Activated CD4-positive, alpha-beta memory T cell treated with anti-CD3 and anti-CD28 coated beads, Interleukin-2, amount 10 ng/mL, durations not matched to agents 7 days and 5 days (primary cell): Measurements from ENCODE around the gene ESYT2. TPM values are rescaled to one million over a fixed set of nuclear protein-coding genes. Genes with fewer than 3 reads are reported as not detected.

Experiments
- CTCF ChIA-PET: fragments of 350-600 bp; sonication (Branson Sonifier 250); formaldehyde crosslinking; loops from one replicate; lab custom pipeline; 2021; ENCODE audit warnings: antibody characterized with exemption, inconsistent platforms; lab: Charles Lee
- POLR2A ChIA-PET: fragments of 350-600 bp; sonication (Branson Sonifier 250); formaldehyde crosslinking; loops from one replicate; lab custom pipeline; 2021; ENCODE audit warnings: antibody characterized with exemption; lab: Charles Lee
- DNase-seq: peaks from one replicate; pipeline ENCODE4 v3.0.0-alpha.2; 2020
- H3K27ac Mint-ChIP-seq: one replicate; pipeline ENCODE4 v1.8.0; 2021; ENCODE audit warnings: mild to moderate bottlenecking, mixed read lengths
- H3K27me3 Mint-ChIP-seq: one replicate; pipeline ENCODE4 v1.8.0; 2021; ENCODE audit warnings: mixed read lengths
- H3K36me3 Mint-ChIP-seq: one replicate; pipeline ENCODE4 v1.8.0; 2021; ENCODE audit warnings: low read depth, mixed read lengths
- H3K4me1 Mint-ChIP-seq: one replicate; pipeline ENCODE4 v1.8.0; 2021; ENCODE audit warnings: mixed read lengths
- H3K4me3 Mint-ChIP-seq: one replicate; pipeline ENCODE4 v1.8.0; 2021; ENCODE audit warnings: mild to moderate bottlenecking, mixed read lengths
- H3K9me3 Mint-ChIP-seq: one replicate; pipeline ENCODE4 v1.8.0; 2021; ENCODE audit warnings: mixed read lengths
- total RNA-seq, 2 experiments: library from RNA; stranded (reverse); gene quantifications; one replicate each; pipeline ENCODE4 v1.2.3, GENCODE V29; 2021

The ESYT2 gene
- total RNA-seq, 2 experiments from 2014 or later, result 128 to 133 TPM

DNA sequence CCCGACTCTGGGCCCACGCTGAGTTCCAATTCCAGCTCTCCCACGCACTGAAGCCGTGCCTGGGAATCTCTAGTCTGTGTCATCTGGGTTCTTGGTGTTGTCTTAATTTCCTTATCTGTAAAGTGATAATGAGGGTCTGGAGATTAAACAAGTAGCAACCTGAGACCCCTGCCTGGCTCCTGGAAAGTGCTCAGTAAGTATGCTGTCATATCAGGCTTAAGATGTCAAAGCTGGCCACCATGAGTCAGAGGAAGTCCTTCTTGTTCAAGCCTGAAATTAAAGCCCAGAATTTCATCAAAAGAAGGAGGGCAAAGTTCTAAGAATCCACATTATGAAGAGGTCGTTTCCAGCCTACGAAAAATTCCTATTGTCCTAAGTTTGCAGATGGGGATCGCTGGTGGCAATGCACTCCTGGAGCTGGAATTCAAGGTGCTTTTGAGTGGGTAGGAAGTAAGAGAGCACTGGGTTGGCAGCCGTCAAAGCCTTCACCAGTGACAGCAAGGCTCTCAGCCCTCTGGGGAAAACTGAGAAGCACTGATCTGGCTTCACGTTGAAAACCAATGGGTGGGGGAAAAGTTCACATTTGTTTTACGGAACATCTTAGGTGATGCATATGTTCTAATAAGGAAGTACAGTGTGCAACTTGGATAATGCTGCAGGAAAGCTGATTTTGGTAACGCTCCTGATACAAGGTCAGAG lies 74.4 kb downstream of the ESYT2 start:
- H3K4me1 Mint-ChIP-seq, result peaks cover 8% of the 10 kb centered on the region
- peaks cover 60% of the 10 kb centered on the region for H3K36me3 Mint-ChIP-seq
- H3K27me3 Mint-ChIP-seq, result no peaks in the 10 kb centered on the region
- no peak overlapping the region for H3K4me3 Mint-ChIP-seq
- ChIA-PET CTCF (interaction anchor here (0.6 to 2.8 kb wide), 2 partner anchors 109 to 222 kb away, joined by 3 to 9 read pairs; no protein-coding TSS in a partner anchor), POLR2A (no interaction called here)
- H3K27ac Mint-ChIP-seq, result no peak overlapping the region
- no peaks in the 10 kb centered on the region for H3K9me3 Mint-ChIP-seq
- no peak for DNase-seq

- Mint-ChIP-seq H3K27ac (no peak overlapping the region), H3K9me3 (no peaks in the 10 kb centered on the region), H3K36me3 (peaks cover 56% of the 10 kb centered on the region), H3K4me3 (no peak overlapping the region), H3K27me3 (no peaks in the 10 kb centered on the region), H3K4me1 (peaks cover 8% of the 10 kb centered on the region)
- DNase-seq, result no peak
- POLR2A ChIA-PET, result no interaction called here
- CTCF ChIA-PET, result interaction anchor here (2.8 kb wide), 1 partner anchor 223 kb away, joined by 9 read pairs; no protein-coding TSS in a partner anchor
Measured at GRCh38 chr7:158753900-158754299, 75.4 kb downstream of the ESYT2 start.

DNA sequence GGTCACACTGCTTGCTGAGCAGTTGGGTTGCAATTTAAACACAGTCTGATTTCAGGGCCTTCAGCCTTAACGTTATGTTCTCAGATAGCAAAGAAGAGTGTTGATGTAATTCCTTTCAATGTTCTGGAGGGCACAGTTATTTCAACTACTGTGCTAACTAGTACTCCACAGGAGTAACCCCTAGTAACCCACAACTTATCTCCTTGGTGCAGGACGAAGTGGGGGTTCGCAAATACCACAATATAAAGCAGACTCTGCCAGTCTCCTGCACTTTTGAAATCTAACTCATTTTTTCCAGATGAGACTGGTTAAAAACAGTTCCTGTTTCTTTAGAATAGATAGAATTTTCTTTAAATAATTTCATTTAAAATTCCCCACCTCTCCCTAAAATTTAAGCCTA lies 77.6 kb downstream of the ESYT2 start:
- H3K36me3 Mint-ChIP-seq, result peaks cover 50% of the 10 kb centered on the region
- H3K4me1 Mint-ChIP-seq, result no peaks in the 10 kb centered on the region
- DNase-seq, result no peak
- H3K9me3 Mint-ChIP-seq, result no peaks in the 10 kb centered on the region
- ChIA-PET POLR2A (no interaction called here), CTCF (no interaction called here)
- no peak overlapping the region for H3K4me3 Mint-ChIP-seq
- no peak overlapping the region for H3K27ac Mint-ChIP-seq
- no peaks in the 10 kb centered on the region for H3K27me3 Mint-ChIP-seq

DNA sequence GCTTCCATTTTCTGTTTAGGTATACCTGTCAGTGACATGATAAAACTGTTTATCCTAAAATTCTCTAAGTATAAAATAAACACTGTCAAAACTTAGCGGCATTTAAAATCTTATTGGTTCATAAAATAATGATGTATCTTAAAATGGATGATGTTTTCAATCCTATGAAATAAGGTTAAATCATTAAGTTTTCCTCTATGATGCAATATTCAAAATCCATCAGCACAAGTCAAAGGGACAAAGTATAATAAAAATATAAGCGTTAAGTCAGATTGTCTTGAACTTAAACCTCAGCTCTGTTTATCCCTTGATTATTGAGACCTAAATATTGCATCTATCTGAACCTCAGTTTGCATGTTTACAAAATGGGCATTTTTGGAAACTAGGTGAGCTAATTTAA lies 78.1 kb downstream of the ESYT2 start:
- H3K4me3 Mint-ChIP-seq, result no peak overlapping the region
- CTCF ChIA-PET, result interaction anchor here (1.6 kb wide), 1 partner anchor 226 kb away, joined by 4 read pairs; no protein-coding TSS in a partner anchor
- no peaks in the 10 kb centered on the region for H3K4me1 Mint-ChIP-seq
- H3K9me3 Mint-ChIP-seq, result no peaks in the 10 kb centered on the region
- H3K27me3 Mint-ChIP-seq, result no peaks in the 10 kb centered on the region
- DNase-seq, result no peak
- POLR2A ChIA-PET, result no interaction called here
- no peak overlapping the region for H3K27ac Mint-ChIP-seq
- H3K36me3 Mint-ChIP-seq, result peaks cover 51% of the 10 kb centered on the region

GRCh38 chr7:158750702-158751101 lies 78.6 kb downstream of the ESYT2 start:
- H3K27me3 Mint-ChIP-seq, result no peaks in the 10 kb centered on the region

DNA sequence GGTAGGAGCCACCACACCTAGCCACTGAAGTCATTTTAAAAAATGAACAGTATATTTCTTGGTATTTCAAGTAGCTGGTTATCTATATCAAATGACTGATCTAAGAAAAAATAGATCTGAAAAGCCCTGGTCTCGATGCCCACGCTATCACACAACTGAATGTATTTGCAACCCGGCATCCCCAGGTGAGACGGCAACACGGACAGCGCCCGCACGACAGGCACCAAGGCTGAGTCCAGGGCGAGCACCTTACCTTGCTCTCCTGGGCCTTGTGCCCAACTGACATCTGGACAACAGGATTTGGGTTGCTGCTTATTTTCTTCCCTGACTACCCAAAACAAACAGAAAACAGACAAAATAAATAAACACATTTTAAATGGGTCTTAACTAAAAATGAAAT lies 79.9 kb downstream of the ESYT2 start:
- no peak for DNase-seq
- H3K4me3 Mint-ChIP-seq, result no peak overlapping the region
- ChIA-PET CTCF (no interaction called here), POLR2A (no interaction called here)
- H3K4me1 Mint-ChIP-seq, result no peaks in the 10 kb centered on the region
- H3K27ac Mint-ChIP-seq, result no peak overlapping the region
- H3K36me3 Mint-ChIP-seq, result peaks cover 49% of the 10 kb centered on the region
- no peaks in the 10 kb centered on the region for H3K9me3 Mint-ChIP-seq
- no peaks in the 10 kb centered on the region for H3K27me3 Mint-ChIP-seq

More at GRCh38 chr7:158750702-158751101, 78.6 kb downstream of the ESYT2 start:
- Mint-ChIP-seq H3K4me1 (no peaks in the 10 kb centered on the region), H3K9me3 (no peaks in the 10 kb centered on the region), H3K36me3 (peaks cover 51% of the 10 kb centered on the region), H3K27ac (no peak overlapping the region), H3K4me3 (no peak overlapping the region)
- DNase-seq, result no peak
- ChIA-PET CTCF (interaction anchor here (1.6 kb wide), 1 partner anchor 226 kb away, joined by 4 read pairs; no protein-coding TSS in a partner anchor), POLR2A (no interaction called here)

DNA sequence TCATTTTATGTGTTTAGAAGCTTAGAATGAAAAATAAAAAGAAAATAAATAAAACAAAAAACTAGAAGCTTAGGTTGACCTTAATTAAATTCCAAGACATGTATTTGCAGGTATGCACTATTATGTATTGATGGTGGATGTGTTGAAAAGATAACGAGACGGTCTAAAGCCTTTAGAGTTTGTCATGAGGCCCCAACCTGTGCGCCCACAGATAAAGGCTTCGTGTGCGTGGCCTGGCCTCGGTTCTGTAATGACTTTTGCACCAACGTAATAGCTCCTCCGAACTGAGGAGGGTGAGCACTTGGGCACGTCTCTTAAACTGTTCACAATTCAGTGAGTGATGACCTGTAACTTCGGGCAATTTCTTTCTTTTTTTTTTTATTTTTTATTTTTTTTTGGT lies 81.0 kb downstream of the ESYT2 start:
- no peaks in the 10 kb centered on the region for H3K27me3 Mint-ChIP-seq
- no peaks in the 10 kb centered on the region for H3K9me3 Mint-ChIP-seq
- H3K27ac Mint-ChIP-seq, result no peak overlapping the region
- H3K4me3 Mint-ChIP-seq, result no peak overlapping the region
- DNase-seq, result no peak
- H3K4me1 Mint-ChIP-seq, result no peaks in the 10 kb centered on the region
- peaks cover 53% of the 10 kb centered on the region for H3K36me3 Mint-ChIP-seq
- ChIA-PET POLR2A (no interaction called here), CTCF (no interaction called here)

DNA sequence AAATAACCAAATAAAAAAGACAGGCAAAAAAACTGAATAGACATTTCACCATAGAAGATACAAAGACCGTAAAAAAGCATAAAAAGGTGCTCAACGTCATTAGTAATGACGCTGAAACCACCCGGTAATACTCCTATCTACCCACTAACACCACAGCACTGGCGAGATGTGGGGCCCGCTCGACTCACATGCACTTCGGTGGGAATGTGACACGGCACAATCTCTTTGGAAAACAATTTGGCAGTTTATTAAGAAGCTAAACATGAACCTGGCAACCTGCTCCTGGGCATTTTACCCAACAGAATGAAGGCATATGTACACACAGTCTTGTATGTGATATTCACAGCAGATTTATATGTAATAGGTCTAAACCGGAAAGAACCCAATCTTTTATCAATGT lies 81.9 kb downstream of the ESYT2 start:
- Mint-ChIP-seq H3K4me3 (no peak overlapping the region), H3K27ac (no peak overlapping the region), H3K36me3 (peaks cover 60% of the 10 kb centered on the region), H3K9me3 (no peaks in the 10 kb centered on the region), H3K4me1 (no peaks in the 10 kb centered on the region), H3K27me3 (no peaks in the 10 kb centered on the region)
- ChIA-PET POLR2A (no interaction called here), CTCF (no interaction called here)
- DNase-seq, result no peak

GRCh38 chr7:158746957-158747356 lies 82.4 kb downstream of the ESYT2 start:
- Mint-ChIP-seq H3K27me3 (no peaks in the 10 kb centered on the region), H3K27ac (no peak overlapping the region), H3K9me3 (no peaks in the 10 kb centered on the region), H3K4me1 (no peaks in the 10 kb centered on the region), H3K4me3 (no peak overlapping the region), H3K36me3 (peaks cover 64% of the 10 kb centered on the region)
- POLR2A ChIA-PET, result no interaction called here
- CTCF ChIA-PET, result interaction anchor here (0.7 to 1.0 kb wide), 2 partner anchors 82 to 229 kb away, joined by 3 to 6 read pairs; partner anchors contain the start of gene ESYT2
- DNase-seq, result no peak

DNA sequence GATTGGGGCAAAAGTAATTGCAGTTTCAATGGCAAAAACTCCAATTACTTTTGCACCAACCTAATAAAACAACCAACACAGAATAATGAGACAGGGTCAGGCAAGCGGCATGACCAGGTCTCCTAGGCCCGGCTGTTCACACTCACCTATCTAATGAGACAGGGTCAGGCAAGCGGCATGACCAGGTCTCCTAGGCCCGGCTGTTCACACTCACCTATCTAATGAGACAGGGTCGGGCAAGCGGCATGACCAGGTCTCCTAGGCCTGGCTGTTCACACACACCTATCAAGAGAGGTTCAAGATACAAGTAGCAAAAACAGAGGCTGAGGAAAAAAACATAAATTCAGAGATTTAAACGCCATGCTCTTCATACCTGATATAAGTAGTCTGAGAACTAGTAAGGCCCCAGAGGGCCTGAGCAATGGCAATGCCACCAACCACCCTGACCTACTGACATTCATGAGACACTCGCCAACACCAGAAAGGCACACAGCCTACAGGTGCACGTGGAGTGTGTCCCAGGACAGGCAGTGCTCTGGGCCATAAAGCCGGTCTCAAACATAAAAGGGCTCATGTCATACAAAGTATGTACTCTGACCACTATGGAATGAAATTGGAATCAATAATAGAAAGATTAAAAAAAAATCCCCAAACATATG lies 84.1 kb downstream of the ESYT2 start:
- Mint-ChIP-seq H3K4me1 (no peaks in the 10 kb centered on the region), H3K36me3 (peaks cover 81% of the 10 kb centered on the region), H3K4me3 (no peak overlapping the region), H3K27ac (no peak overlapping the region), H3K9me3 (no peaks in the 10 kb centered on the region), H3K27me3 (no peaks in the 10 kb centered on the region)
- CTCF ChIA-PET, result no interaction called here
- POLR2A ChIA-PET, result no interaction called here
- no peak for DNase-seq

- ChIA-PET POLR2A (no interaction called here), CTCF (no interaction called here)
- no peak for DNase-seq
- H3K36me3 Mint-ChIP-seq, result peaks cover 80% of the 10 kb centered on the region
- H3K27ac Mint-ChIP-seq, result no peak overlapping the region
- H3K4me3 Mint-ChIP-seq, result no peak overlapping the region
- no peaks in the 10 kb centered on the region for H3K4me1 Mint-ChIP-seq
- no peaks in the 10 kb centered on the region for H3K9me3 Mint-ChIP-seq
- H3K27me3 Mint-ChIP-seq, result no peaks in the 10 kb centered on the region
Measured at GRCh38 chr7:158744070-158744469, 85.2 kb downstream of the ESYT2 start.

DNA sequence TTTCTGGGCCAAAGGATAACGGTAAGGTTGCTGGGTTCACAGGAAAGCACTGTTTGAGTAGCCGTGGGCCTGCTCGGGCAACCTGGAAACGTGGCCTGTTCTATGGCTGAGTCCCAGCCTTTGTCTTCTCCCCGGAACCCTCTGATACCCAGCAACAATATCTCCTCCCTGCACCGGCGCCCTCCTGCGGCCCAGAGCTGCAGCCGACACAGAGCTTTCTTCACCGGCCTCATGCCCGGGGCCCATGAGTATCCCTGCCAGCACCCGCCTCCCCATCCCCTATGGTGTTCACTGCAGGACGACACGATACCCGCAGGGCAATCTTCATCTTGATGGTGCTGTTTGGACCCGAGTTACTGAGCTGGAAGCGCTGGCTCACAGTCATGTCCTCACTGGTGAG lies 86.1 kb downstream of the ESYT2 start:
- POLR2A ChIA-PET, result interaction anchor here (1.0 kb wide), 1 partner anchor 16 kb away, joined by 3 read pairs; no protein-coding TSS in a partner anchor
- Mint-ChIP-seq H3K36me3 (peaks cover 88% of the 10 kb centered on the region), H3K27ac (no peak overlapping the region), H3K9me3 (no peaks in the 10 kb centered on the region), H3K4me1 (no peaks in the 10 kb centered on the region), H3K27me3 (no peaks in the 10 kb centered on the region), H3K4me3 (no peak overlapping the region)
- DNase-seq, result peak; percentile 12
- CTCF ChIA-PET, result interaction anchor here (1.4 kb wide), 1 partner anchor 39 kb away, joined by 3 read pairs; the partner anchor contains the start of gene NCAPG2

DNA sequence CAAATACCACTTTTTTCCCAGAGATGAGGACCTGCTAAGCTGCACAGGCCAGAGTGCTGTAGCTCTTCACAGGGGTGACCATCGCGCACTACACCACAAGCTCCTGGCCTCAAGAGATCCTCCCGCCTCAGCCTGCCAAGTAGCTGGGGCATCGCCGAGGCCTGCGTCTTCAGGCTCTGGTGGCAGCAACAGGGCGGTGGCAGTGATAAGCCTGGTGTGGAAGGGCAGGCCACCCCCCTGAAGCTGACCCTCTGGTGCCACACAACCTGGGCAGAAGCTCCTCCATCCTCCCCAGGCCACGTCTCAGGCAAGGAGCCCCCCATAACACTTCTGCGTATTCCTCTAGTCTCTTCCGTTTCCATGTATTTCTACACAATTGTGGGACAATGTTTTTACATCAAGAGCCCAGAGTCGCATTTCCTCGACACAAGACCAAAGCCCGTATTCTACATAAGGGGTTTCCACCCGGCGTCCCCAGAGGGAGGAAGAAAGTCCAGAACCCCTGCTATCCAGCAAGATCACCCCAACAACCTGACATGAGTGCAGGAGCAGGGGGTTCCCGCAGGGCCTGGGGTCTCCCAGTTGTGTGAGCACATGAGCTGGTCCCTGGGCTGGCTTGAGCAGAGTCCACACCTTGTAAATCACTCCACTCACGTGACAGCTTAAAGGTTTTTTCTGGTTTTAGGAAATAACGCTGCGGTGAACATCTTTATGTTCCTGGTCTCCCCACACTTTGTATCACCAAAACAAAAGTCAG lies 87.1 kb downstream of the ESYT2 start:
- Mint-ChIP-seq H3K27ac (no peak overlapping the region), H3K36me3 (peaks cover 88% of the 10 kb centered on the region)
- CTCF ChIA-PET, result interaction anchor here (1.1 to 1.4 kb wide), 2 partner anchors 38 to 234 kb away, joined by 3 read pairs; partner anchors contain the start of gene NCAPG2

More for the DNA sequence above, 87.1 kb downstream of the ESYT2 start:
- POLR2A ChIA-PET, result interaction anchor here (0.9 to 1.0 kb wide), 2 partner anchors 9 to 88 kb away, joined by 3 read pairs; no protein-coding TSS in a partner anchor
- no peak overlapping the region for H3K4me3 Mint-ChIP-seq
- peak; percentile 10 for DNase-seq
- H3K9me3 Mint-ChIP-seq, result no peaks in the 10 kb centered on the region
- no peaks in the 10 kb centered on the region for H3K27me3 Mint-ChIP-seq
- H3K4me1 Mint-ChIP-seq, result no peaks in the 10 kb centered on the region
